ENCODE measurements around the gene HTD2.

The HTD2 gene

DNA sequence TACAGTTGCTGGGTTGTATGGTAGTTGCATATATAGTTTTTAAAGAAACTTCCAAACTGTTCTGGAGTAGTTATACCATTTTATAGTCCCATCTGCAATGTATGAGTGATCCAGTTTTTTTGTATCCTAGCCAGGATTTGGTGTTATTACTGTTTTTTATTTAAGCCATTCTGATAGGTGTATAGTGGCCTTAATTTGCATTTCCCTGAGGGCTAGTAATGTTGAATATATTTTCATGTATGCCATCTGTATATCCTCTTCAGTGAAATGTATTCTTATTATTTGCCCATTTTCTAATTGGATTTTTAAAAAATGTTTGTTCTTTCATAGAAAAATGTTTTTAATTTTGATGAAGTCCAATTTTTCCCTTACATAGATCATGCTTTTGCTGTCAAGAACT, 55.5 kb downstream of the HTD2 start:
- TF ChIP-seq ZNF544 (tag by site-specific recombination; IDR thresholded peaks at IDR 0.05), result no peak
- TF ChIP-seq, protein P1, sequence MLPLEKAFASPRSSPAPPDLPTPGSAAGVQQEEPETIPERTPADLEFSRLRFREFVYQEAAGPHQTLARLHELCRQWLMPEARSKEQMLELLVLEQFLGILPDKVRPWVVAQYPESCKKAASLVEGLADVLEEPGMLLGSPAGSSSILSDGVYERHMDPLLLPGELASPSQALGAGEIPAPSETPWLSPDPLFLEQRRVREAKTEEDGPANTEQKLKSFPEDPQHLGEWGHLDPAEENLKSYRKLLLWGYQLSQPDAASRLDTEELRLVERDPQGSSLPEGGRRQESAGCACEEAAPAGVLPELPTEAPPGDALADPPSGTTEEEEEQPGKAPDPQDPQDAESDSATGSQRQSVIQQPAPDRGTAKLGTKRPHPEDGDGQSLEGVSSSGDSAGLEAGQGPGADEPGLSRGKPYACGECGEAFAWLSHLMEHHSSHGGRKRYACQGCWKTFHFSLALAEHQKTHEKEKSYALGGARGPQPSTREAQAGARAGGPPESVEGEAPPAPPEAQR (tag by site-specific recombination; IDR thresholded peaks at IDR 0.05), result no peak
- TF ChIP-seq ZBTB7A (tag by site-specific recombination; IDR thresholded peaks at IDR 0.05; ENCODE audit: low read depth), result no peak
- no peak for TF ChIP-seq MEIS1 (CRISPR knock-in tag; IDR thresholded peaks at IDR 0.05; ENCODE audit: borderline replicate concordance)
- TF ChIP-seq ZNF23 (tag by site-specific recombination; IDR thresholded peaks at IDR 0.05; ENCODE audit: borderline replicate concordance), result no peak
- TF ChIP-seq, protein P2, sequence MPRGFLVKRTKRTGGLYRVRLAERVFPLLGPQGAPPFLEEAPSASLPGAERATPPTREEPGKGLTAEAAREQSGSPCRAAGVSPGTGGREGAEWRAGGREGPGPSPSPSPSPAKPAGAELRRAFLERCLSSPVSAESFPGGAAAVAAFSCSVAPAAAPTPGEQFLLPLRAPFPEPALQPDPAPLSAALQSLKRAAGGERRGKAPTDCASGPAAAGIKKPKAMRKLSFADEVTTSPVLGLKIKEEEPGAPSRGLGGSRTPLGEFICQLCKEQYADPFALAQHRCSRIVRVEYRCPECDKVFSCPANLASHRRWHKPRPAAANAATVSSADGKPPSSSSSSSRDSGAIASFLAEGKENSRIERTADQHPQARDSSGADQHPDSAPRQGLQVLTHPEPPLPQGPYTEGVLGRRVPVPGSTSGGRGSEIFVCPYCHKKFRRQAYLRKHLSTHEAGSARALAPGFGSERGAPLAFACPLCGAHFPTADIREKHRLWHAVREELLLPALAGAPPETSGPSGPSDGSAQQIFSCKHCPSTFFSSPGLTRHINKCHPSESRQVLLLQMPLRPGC (tag by site-specific recombination; IDR thresholded peaks at IDR 0.05), result no peak
- no peak for TF ChIP-seq ZNF677 (tag by site-specific recombination; IDR thresholded peaks at IDR 0.05)
- no peak for TF ChIP-seq ZNF114 (tag by site-specific recombination; IDR thresholded peaks at IDR 0.05)
- TF ChIP-seq, protein P3, sequence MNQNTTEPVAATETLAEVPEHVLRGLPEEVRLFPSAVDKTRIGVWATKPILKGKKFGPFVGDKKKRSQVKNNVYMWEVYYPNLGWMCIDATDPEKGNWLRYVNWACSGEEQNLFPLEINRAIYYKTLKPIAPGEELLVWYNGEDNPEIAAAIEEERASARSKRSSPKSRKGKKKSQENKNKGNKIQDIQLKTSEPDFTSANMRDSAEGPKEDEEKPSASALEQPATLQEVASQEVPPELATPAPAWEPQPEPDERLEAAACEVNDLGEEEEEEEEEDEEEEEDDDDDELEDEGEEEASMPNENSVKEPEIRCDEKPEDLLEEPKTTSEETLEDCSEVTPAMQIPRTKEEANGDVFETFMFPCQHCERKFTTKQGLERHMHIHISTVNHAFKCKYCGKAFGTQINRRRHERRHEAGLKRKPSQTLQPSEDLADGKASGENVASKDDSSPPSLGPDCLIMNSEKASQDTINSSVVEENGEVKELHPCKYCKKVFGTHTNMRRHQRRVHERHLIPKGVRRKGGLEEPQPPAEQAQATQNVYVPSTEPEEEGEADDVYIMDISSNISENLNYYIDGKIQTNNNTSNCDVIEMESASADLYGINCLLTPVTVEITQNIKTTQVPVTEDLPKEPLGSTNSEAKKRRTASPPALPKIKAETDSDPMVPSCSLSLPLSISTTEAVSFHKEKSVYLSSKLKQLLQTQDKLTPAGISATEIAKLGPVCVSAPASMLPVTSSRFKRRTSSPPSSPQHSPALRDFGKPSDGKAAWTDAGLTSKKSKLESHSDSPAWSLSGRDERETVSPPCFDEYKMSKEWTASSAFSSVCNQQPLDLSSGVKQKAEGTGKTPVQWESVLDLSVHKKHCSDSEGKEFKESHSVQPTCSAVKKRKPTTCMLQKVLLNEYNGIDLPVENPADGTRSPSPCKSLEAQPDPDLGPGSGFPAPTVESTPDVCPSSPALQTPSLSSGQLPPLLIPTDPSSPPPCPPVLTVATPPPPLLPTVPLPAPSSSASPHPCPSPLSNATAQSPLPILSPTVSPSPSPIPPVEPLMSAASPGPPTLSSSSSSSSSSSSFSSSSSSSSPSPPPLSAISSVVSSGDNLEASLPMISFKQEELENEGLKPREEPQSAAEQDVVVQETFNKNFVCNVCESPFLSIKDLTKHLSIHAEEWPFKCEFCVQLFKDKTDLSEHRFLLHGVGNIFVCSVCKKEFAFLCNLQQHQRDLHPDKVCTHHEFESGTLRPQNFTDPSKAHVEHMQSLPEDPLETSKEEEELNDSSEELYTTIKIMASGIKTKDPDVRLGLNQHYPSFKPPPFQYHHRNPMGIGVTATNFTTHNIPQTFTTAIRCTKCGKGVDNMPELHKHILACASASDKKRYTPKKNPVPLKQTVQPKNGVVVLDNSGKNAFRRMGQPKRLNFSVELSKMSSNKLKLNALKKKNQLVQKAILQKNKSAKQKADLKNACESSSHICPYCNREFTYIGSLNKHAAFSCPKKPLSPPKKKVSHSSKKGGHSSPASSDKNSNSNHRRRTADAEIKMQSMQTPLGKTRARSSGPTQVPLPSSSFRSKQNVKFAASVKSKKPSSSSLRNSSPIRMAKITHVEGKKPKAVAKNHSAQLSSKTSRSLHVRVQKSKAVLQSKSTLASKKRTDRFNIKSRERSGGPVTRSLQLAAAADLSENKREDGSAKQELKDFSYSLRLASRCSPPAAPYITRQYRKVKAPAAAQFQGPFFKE (tag by site-specific recombination; IDR thresholded peaks at IDR 0.05; ENCODE audit: borderline replicate concordance), result no peak
- no peak for TF ChIP-seq ZBTB17 (tag by site-specific recombination; IDR thresholded peaks at IDR 0.05)
- TF ChIP-seq ZNF132 (tag by site-specific recombination; IDR thresholded peaks at IDR 0.05; ENCODE audit: borderline replicate concordance), result no peak
- TF ChIP-seq, protein P4, sequence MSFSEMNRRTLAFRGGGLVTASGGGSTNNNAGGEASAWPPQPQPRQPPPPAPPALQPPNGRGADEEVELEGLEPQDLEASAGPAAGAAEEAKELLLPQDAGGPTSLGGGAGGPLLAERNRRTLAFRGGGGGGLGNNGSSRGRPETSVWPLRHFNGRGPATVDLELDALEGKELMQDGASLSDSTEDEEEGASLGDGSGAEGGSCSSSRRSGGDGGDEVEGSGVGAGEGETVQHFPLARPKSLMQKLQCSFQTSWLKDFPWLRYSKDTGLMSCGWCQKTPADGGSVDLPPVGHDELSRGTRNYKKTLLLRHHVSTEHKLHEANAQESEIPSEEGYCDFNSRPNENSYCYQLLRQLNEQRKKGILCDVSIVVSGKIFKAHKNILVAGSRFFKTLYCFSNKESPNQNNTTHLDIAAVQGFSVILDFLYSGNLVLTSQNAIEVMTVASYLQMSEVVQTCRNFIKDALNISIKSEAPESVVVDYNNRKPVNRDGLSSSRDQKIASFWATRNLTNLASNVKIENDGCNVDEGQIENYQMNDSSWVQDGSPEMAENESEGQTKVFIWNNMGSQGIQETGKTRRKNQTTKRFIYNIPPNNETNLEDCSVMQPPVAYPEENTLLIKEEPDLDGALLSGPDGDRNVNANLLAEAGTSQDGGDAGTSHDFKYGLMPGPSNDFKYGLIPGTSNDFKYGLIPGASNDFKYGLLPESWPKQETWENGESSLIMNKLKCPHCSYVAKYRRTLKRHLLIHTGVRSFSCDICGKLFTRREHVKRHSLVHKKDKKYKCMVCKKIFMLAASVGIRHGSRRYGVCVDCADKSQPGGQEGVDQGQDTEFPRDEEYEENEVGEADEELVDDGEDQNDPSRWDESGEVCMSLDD (tag by site-specific recombination; IDR thresholded peaks at IDR 0.05), result no peak
- no peak for TF ChIP-seq KLF10 (tag by site-specific recombination; IDR thresholded peaks at IDR 0.05)
- no peak for TF ChIP-seq ZNF658 (tag by site-specific recombination; IDR thresholded peaks at IDR 0.05)
- TF ChIP-seq ZNF510 (tag by site-specific recombination; IDR thresholded peaks at IDR 0.05; ENCODE audit: insufficient replicate concordance), result no peak
- no peak for TF ChIP-seq OSR2 (tag by site-specific recombination; IDR thresholded peaks at IDR 0.05)
- no peak for TF ChIP-seq ZNF501 (tag by site-specific recombination; IDR thresholded peaks at IDR 0.05)
- TF ChIP-seq GFI1B (tag by site-specific recombination; IDR thresholded peaks at IDR 0.05), result no peak
- no peak for TF ChIP-seq KLF8 (tag by site-specific recombination; IDR thresholded peaks at IDR 0.05)
- Histone ChIP-seq H3K27ac (ENCODE audit: extremely low read depth, low read depth, low read length) (no peak overlapping the region), H3K36me3 (ENCODE audit: control insufficient read depth in 2 of 2, insufficient read depth in 1 of 2, low read length in 2 of 2) (no peaks in the 10 kb centered on the region), H3K4me3 (ENCODE audit: low read depth, low read length) (no peak overlapping the region), H3K4me1 (ENCODE audit: control insufficient read depth, insufficient read depth, low read length) (no peaks in the 10 kb centered on the region), H3K9me3 (ENCODE audit: control insufficient read depth, insufficient read depth, low read depth, low read length) (no peaks in the 10 kb centered on the region)
- ChIA-PET CTCF (no interaction called here), POLR2A (no interaction called here)

All from HEK293 (cell line).